K562 (cell line): ENCODE results near the gene EFNA1. TPM values are rescaled to one million over a fixed set of nuclear protein-coding genes. Genes with fewer than 3 reads are reported as not detected.

Source experiments
- ATAC-seq: fragments of 200-7000 bp; cut with Tn5 transposase; 3 replicates; pipeline ENCODE4 v1.9.1; 2020; ENCODE audit warnings: moderate library complexity
- BruUV-seq: library from RNA; stranded (reverse); fragments of 400-500 nt; replicated peaks from 2 replicates; lab custom pipeline; 2021; lab: Mats Ljungman, UMichigan
- CTCF ChIA-PET: fragments of 300-600 bp; formaldehyde crosslinking; extraction: SDS; loops from one replicate; lab custom pipeline; 2021; ENCODE audit warnings: low intra/inter-chr PET ratio; lab: Yijun Ruan, JAX
- POLR2A ChIA-PET: fragments of 300-600, 350-650 bp; sonication (Branson Sonifier 250); formaldehyde crosslinking; extraction: SDS; loops from one replicate; lab custom pipeline; 2021; ENCODE audit warnings: antibody characterized with exemption, inconsistent platforms; lab: Yijun Ruan, JAX
- DNase-seq, 4 experiments: peaks; one replicate each; pipeline versions ENCODE4 v3.0.0 to v3.0.0-alpha.2; 2011 to 2018; ENCODE audit warnings: low spot score in 3 of 4, mixed read lengths in 3 of 4; ENCODE audit errors: extremely low read depth in 1 of 4
- FAIRE-seq: peaks from 2 replicates; lab custom pipeline; 2011; peaks lifted over from hg19 to GRCh38; lab: Jason Lieb, UNC
- H2AFZ ChIP-seq: 2 replicates; pipeline ENCODE4 v1.6.0; 2011; ENCODE audit warnings: low read depth, low read length, control low read depth, inconsistent platforms
- H3K27ac ChIP-seq: fragments of 200-600 bp; 3 replicates; pipeline ENCODE4 v1.8.0; 2011; ENCODE audit warnings: low read depth, mild to moderate bottlenecking, control low read depth, inconsistent platforms, low read length, moderate library complexity, mixed read lengths; ENCODE audit errors: extremely low read depth
- H3K27me3 ChIP-seq, 2 experiments: fragments of 300-600 bp in 1 of 2; 2 replicates in 1 of 2; 3 replicates in 1 of 2; pipeline versions ENCODE4 v1.6.0 to v1.8.0; 2011; ENCODE audit warnings: inconsistent platforms in 2 of 2, low read length in 2 of 2, mild to moderate bottlenecking in 1 of 2, mixed read lengths in 1 of 2, moderate library complexity in 1 of 2; ENCODE audit not compliant: control insufficient read depth in 2 of 2, insufficient read depth in 2 of 2
- H3K36me3 ChIP-seq: fragments of 300-600 bp; 3 replicates; pipeline ENCODE4 v1.8.0; 2011; ENCODE audit warnings: mild to moderate bottlenecking, low read length, inconsistent platforms; ENCODE audit not compliant: control insufficient read depth, insufficient read depth
- H3K4me1 ChIP-seq, 2 experiments: fragments of 200-600 bp in 1 of 2; replicated peaks in 1 of 2; 2 replicates in 1 of 2; 3 replicates in 1 of 2; pipeline versions ENCODE4 v1.5.1 to v1.8.0; 2011; ENCODE audit warnings: inconsistent platforms in 2 of 2, low read length in 2 of 2, mild to moderate bottlenecking in 1 of 2, mixed read lengths in 1 of 2, moderate library complexity in 1 of 2; ENCODE audit not compliant: control insufficient read depth in 2 of 2, insufficient read depth in 2 of 2
- H3K4me2 ChIP-seq: 2 replicates; pipeline ENCODE4 v1.6.1; 2011; ENCODE audit warnings: low read length, control low read depth, inconsistent platforms, mixed read lengths; ENCODE audit not compliant: insufficient read depth
- H3K4me3 ChIP-seq: fragments of 200-600 bp; sonication (generic), shearing (Covaris generic); 2 replicates; pipeline ENCODE4 v1.5.1; 2016; ENCODE audit warnings: control low read depth, inconsistent platforms
- H3K79me2 ChIP-seq: fragments of 200-600 bp; 3 replicates; pipeline ENCODE4 v1.8.0; 2011; ENCODE audit warnings: low read length, inconsistent platforms; ENCODE audit not compliant: control insufficient read depth, insufficient read depth
- H3K9ac ChIP-seq, 2 experiments: 2 replicates each; pipeline versions ENCODE4 v1.6.0 to v1.6.1; 2011; ENCODE audit warnings: low read depth in 2 of 2, low read length in 2 of 2, control low read depth in 1 of 2, inconsistent platforms in 1 of 2, mild to moderate bottlenecking in 1 of 2, mixed read lengths in 1 of 2; ENCODE audit not compliant: insufficient read depth in 1 of 2
- H3K9me1 ChIP-seq: one replicate; pipeline ENCODE4 v1.6.0; 2011; ENCODE audit warnings: inconsistent platforms, mild to moderate bottlenecking, low read length, moderate library complexity; ENCODE audit not compliant: control insufficient read depth, insufficient read depth
- H3K9me3 ChIP-seq: replicated peaks from 2 replicates; pipeline ENCODE4 v1.5.1; 2011; ENCODE audit warnings: low read depth, low read length, inconsistent platforms; ENCODE audit not compliant: control insufficient read depth, insufficient read depth
- H4K20me1 ChIP-seq: replicated peaks from 2 replicates; pipeline ENCODE4 v1.6.1; 2011; ENCODE audit warnings: low read length, inconsistent platforms, mixed read lengths; ENCODE audit not compliant: control insufficient read depth, insufficient read depth
- DPF2 ChIP-seq: fragments of 450-650 bp; IDR thresholded peaks from 2 replicates; pipeline ENCODE4 v1.6.1; 2016
- HNRNPLL ChIP-seq: fragments of 200-400 bp; formaldehyde crosslinking; IDR thresholded peaks from 2 replicates; pipeline ENCODE4 v1.6.1; 2017; ENCODE audit warnings: low read length, low read depth, mild to moderate bottlenecking; ENCODE audit not compliant: poor library complexity, severe bottlenecking
- KDM1A ChIP-seq, 2 experiments: fragments of 450-650 bp; IDR thresholded peaks; 2 replicates each; pipeline ENCODE4 v1.6.1; 2016; ENCODE audit warnings: mild to moderate bottlenecking in 2 of 2
- MBD2 ChIP-seq: sonication (generic); IDR thresholded peaks from 2 replicates; pipeline ENCODE4 v1.6.1; 2016; ENCODE audit warnings: low read depth, borderline replicate concordance
- NCOA1 ChIP-seq: fragments of 450-650 bp; IDR thresholded peaks from 2 replicates; pipeline ENCODE4 v1.6.1; 2016; ENCODE audit warnings: low read depth
- NFIX ChIP-seq: fragments of 250-450 bp; sonication (Bioruptor Pico); IDR thresholded peaks from 2 replicates; pipeline ENCODE4 v1.4.0; 2020; ENCODE audit warnings: low read depth, mild to moderate bottlenecking, moderate library complexity
- RHOXF2B ChIP-seq: fragments of 250-450 bp; sonication (Bioruptor Pico); conservative IDR thresholded peaks from 2 replicates; pipeline ENCODE4 v1.5.1; 2021
- ZNF124 ChIP-seq: sonication (generic); formaldehyde crosslinking; IDR thresholded peaks from 2 replicates; pipeline ENCODE4 v1.8.1; 2022; ENCODE audit warnings: missing genetic modification reagents
- ZNF24 ChIP-seq: fragments of 450-650 bp; IDR thresholded peaks from 2 replicates; pipeline ENCODE4 v1.6.1; 2016
- ZNF253 ChIP-seq: fragments of 250-450 bp; sonication (Bioruptor Pico); conservative IDR thresholded peaks from 2 replicates; pipeline ENCODE4 v1.6.1; 2021; ENCODE audit warnings: mild to moderate bottlenecking
- ZNF280B ChIP-seq: fragments of 250-450 bp; sonication (Bioruptor Pico); IDR thresholded peaks from 2 replicates; pipeline ENCODE4 v1.5.1; 2021; ENCODE audit warnings: mild to moderate bottlenecking
- ZNF354B ChIP-seq: fragments of 250-450 bp; sonication (Bioruptor Pico); IDR thresholded peaks from 2 replicates; pipeline ENCODE4 v1.4.0; 2020
- WGBS: fragments of 100-300 bp; shearing (Covaris generic); methylation state at CpG from one replicate; pipeline ENCODE4 v1.1.6; 2016; ENCODE audit warnings: low coverage, mixed read lengths; ENCODE audit not compliant: insufficient coverage; ENCODE audit errors: missing lambda C conversion rate; 5-methylcytosine and 5-hydroxymethylcytosine counted together
- in situ Hi-C: fragments of 300-500 bp; cut with MboI; formaldehyde crosslinking; loops from 4 replicates; pipeline ENCODE4 v1.15.0; 2018; ENCODE audit warnings: inconsistent platforms, mixed read lengths
- intact Hi-C: fragments of 100-400 bp; cut with micrococcal nuclease; formaldehyde crosslinking; loops from 2 replicates; pipeline ENCODE4 v1.14.2; 2022
- polyA plus RNA-seq, 8 experiments: library from polyadenylated mRNA; depleted of rRNA in 4 of 8; stranded (reverse) in 5 of 8; unstranded in 3 of 8; fragments of >200 nt; fragmentation: Nextera tagmentation in 2 of 8; fragmentation: Illumina TruSeq in 1 of 8; extraction: Ambion mirVana in 2 of 8; extraction: Trizol in 1 of 8; gene quantifications; 2 replicates each; pipeline versions ENCODE4 v1.2.1 to v1.2.3, GENCODE V29; 2011 to 2014; ENCODE audit warnings: inconsistent platforms in 1 of 8, missing spikeins in 1 of 8
- total RNA-seq, 7 experiments: library from RNA; depleted of rRNA in 6 of 7; stranded (reverse); fragments of >200 nt in 6 of 7; fragmentation: Illumina TruSeq in 2 of 7; extraction: Trizol in 2 of 7; gene quantifications; 2 replicates each; pipeline versions ENCODE4 v1.2.1 to v1.2.3, GENCODE V29; 2011 to 2021; ENCODE audit warnings: low replicate concordance in 1 of 7
- TF ChIP-seq, protein P1 (sequence below), 2 experiments: IDR thresholded peaks; 2 replicates each; pipeline ENCODE4 v1.6.1; 2012; ENCODE audit warnings: improper control_type of control experiment in 2 of 2, low read depth in 2 of 2, low read length in 2 of 2, borderline replicate concordance in 1 of 2

The EFNA1 gene
- total and polyA plus RNA-seq, 9 of the 15 experiments (the other 6 are each of a cell fraction or from before 2014, with no cell fraction given) = 2.1 to 9.3 (median 3.0) TPM

- BruUV-seq = no TSS peak
- CTCF ChIA-PET = no interaction called here
- H3K9me1 ChIP-seq = no peaks in the 10 kb centered on the region
- POLR2A ChIA-PET = interaction anchor here (0.7 to 1.6 kb wide), 4 partner anchors 9 to 87 kb away, joined by 3 to 6 read pairs (median 4); no protein-coding TSS in a partner anchor
- FAIRE-seq = no peak
- intact Hi-C loops = no loop called here
- H2AFZ ChIP-seq = no peak overlapping the region
- H3K9ac ChIP-seq = no peak overlapping the region
- TF ChIP-seq ZNF124 (CRISPR knock-in tag) = no peak
- TF ChIP-seq RHOXF2B (CRISPR knock-in tag) = no peak
- no peak for TF ChIP-seq HNRNPLL
- TF ChIP-seq DPF2 = no peak
- TF ChIP-seq MBD2 = no peak
- TF ChIP-seq ZNF24 = no peak
- no peak for TF ChIP-seq NCOA1
- TF ChIP-seq NFIX = no peak
- no peak for TF ChIP-seq ZNF280B (CRISPR knock-in tag)
- TF ChIP-seq ZNF253 (CRISPR knock-in tag) = no peak
- no peak for TF ChIP-seq ZNF354B (CRISPR knock-in tag)
- TF ChIP-seq, protein P1, sequence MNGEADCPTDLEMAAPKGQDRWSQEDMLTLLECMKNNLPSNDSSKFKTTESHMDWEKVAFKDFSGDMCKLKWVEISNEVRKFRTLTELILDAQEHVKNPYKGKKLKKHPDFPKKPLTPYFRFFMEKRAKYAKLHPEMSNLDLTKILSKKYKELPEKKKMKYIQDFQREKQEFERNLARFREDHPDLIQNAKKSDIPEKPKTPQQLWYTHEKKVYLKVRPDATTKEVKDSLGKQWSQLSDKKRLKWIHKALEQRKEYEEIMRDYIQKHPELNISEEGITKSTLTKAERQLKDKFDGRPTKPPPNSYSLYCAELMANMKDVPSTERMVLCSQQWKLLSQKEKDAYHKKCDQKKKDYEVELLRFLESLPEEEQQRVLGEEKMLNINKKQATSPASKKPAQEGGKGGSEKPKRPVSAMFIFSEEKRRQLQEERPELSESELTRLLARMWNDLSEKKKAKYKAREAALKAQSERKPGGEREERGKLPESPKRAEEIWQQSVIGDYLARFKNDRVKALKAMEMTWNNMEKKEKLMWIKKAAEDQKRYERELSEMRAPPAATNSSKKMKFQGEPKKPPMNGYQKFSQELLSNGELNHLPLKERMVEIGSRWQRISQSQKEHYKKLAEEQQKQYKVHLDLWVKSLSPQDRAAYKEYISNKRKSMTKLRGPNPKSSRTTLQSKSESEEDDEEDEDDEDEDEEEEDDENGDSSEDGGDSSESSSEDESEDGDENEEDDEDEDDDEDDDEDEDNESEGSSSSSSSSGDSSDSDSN (IDR thresholded peaks at IDR 0.05; ENCODE audit: borderline replicate concordance in 1 of 2, low read depth in 2 of 2, low read length in 2 of 2) = no peak
- no peak for TF ChIP-seq KDM1A (IDR thresholded peaks at IDR 0.05)
- H3K79me2 ChIP-seq = no peaks in the 10 kb centered on the region
- in situ Hi-C loops = no loop called here
- H3K27ac ChIP-seq = no peak overlapping the region
- no peaks in the 10 kb centered on the region for H3K9me3 ChIP-seq
- no peaks in the 10 kb centered on the region for H4K20me1 ChIP-seq
- no peak for DNase-seq
- no peak overlapping the region for H3K4me2 ChIP-seq
- H3K4me3 ChIP-seq = no peak overlapping the region
- H3K4me1 ChIP-seq = peaks cover 8 to 12% of the 10 kb centered on the region in 2 experiments; a peak in 4 of 5 replicates
- WGBS = 52% methylated on average over 4 of the region's 6 CpGs
- no peaks in the 10 kb centered on the region for H3K27me3 ChIP-seq
- no peaks in the 10 kb centered on the region for H3K36me3 ChIP-seq
- no peak for ATAC-seq
These were observed 20.8 kb upstream of the EFNA1 start for GRCh38 chr1:155106862-155107261.
